ENCODE results near the gene UNC13A.
"Not testable (repeated sequence)": the region's sequence is repeated elsewhere in the genome, so short reads cannot be mapped to it uniquely, and the experiment has no call there.

The UNC13A gene

DNA sequence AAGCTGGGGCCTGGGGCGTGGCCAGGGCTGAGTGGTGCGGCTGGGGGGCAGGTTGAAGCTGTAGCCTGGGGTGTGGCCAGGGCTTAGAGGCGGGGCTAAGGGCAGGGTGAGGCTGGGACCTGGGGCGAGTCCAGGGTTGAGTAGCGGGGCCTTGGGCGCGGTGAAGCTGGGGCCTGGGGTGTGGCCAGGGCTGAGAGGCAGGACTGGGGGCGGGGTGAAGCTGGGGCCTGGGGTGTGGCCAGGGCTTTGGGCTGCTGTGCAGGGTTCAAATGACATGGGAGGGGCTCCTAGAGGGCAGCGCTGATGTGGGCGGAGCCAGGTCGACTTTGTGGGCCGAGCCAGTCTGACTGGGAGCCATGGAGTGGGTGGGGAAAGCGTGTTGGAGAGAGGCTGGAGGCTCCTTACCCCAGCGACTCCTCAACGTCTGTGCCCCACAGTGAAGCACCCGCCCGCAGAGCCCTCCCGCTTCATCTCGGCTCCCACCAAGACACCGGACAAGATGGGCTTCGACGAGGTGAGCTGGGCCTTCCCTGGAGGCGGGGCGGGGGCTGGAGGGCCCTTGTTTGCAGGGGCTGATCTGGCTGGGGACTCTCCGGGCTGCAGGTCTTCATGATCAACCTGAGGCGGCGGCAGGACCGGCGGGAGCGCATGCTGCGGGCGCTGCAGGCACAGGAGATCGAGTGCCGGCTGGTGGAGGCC is 111.2 kb downstream of the UNC13A start:
- in situ Hi-C loops (cut with MboI; ENCODE audit: low sequenced_read_pairs): no loop called here

DNA sequence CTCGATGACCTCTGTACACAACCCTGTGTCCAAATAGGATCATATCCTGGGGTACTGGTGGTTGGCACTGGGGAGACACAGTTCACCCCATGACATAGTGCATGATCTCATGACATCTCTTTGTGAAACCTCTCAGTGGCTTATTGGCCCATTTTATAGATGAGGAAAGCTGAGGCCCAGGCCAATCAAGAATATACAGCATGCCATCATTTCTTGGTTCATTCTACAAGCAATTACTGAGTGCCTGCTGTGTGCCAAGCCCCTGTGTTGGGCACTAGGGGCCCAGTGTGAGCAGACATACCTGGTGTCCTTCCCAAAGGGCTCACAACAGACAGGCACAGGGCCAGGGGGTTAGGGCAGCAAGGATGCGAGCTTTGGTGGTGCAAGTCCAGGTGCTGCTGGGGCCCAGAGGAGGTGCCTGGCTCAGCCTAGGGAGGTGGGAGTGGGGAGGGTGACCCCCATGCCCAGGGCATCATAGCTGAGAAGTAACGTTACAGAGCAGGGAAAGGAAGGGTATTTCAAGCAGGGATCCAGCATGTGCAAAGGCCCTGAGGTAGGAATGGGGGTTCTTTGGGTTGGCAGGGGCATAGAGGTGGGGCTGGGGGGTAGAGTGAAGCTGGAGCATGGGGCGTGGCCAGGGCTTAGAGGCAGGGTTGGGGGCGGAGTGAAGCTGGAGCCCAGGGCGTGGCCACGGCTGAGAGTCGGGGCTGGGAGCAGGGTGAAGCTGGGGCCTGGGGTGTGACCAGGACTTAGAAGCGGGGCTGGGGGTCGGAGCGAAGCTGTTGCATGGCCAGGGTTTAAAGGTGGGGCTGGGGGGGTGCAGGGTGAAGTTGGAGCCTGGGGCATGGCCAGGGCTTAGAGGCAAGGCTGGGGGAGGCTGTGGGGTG is 112.0 kb downstream of the UNC13A start:
- in situ Hi-C loops (cut with MboI; ENCODE audit: low sequenced_read_pairs): no loop called here

DNA sequence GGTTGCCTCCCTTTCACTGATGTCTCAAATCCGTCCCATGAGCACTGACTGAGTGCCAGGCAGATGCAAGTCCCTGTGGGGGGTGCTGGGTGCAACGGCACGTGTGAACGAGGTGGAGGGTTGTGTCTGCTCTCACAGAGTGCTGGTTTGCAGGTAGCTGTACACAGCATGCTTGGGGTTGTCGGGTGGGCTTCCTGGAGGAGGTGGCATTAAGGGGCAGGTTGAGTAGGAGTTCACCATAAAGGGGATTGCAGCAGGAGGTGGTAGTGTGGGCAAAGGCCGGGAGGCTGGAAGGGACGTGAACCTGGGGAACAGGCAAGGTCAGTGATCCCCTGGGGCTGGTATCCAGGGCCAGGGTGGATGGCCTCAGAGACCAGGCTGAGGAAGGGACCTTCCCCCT is 115.5 kb downstream of the UNC13A start:
- in situ Hi-C loops (cut with MboI; ENCODE audit: low sequenced_read_pairs): no loop called here

DNA sequence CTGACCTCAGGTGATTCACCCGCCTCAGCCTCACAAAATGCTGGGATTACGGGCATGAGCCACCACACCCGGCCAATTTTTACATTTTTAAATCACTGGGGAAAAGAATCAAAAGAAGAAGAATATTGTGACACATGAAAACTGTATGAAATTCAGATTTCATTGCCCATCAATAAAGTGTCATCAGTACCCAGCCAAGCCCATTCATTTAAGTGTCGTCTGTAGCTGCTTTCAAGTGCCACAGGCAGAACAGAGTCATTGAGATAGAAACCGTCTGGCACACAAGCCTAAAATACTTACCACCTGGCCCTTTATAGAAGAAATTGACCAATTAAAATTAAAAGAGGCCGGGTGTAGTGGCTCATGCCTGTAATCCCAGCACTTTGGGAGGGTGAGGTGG is 117.4 kb downstream of the UNC13A start:
- in situ Hi-C loops (cut with MboI; ENCODE audit: low sequenced_read_pairs): no loop called here

DNA sequence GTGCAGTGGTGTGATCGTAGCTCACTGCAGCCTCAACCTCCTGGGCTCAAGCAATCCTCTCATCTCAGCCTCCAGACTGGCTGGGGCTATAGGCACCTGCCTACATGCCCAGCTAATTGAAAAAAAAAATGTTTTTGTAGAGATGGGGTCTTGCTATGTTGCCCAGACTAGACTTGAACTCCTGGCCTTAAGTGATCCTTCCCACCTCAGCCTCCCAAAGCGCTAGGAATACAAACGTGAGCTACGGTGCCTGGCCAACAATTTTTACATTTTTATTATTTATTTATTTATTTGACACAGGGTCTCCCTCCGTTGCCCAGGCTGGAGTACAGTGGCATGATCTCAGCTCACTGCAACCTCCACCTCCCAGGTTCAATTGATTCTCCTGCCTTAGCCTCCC is 117.9 kb downstream of the UNC13A start:
- in situ Hi-C loops (cut with MboI; ENCODE audit: low sequenced_read_pairs): not testable (repeated sequence)

DNA sequence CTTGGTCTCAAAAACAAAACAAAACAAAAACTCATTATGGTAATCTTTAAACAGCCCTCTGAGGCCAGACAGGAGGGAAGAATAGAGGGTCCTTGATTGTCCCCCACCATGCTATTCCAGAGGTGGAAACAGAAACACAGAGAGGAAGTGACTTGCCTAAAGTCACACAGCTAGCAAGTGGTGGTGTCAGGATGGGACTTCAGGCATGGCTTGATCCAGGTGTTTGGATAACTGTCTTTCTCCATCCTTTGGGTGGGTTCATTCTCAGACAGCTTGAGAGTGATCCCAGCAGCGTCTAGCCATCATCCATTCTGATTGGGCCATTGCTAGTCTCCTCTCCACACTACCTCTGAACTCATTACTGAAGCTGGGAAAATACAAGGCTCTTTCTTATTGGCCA is 120.2 kb downstream of the UNC13A start:
- in situ Hi-C loops (cut with MboI; ENCODE audit: low sequenced_read_pairs): no loop called here

DNA sequence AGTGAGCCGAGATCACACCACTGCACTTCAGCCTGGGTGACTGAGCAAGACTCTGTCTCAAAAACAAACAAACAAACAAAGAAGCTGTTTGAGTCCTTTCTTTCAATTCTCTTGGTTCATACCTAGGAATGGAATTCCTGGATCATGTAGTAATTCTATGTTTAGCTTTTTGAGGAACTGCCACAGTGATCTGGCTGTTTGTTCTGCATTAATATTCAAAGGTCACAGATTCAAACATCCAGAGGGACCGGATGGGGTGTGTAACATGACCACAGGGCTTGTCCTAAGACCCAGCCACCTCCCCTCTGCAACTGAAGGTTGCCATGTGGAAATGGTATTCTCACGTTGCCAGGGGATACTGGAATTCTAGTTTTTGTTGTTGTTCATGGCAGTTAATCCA is 122.5 kb downstream of the UNC13A start:
- in situ Hi-C loops (cut with MboI; ENCODE audit: low sequenced_read_pairs): no loop called here

DNA sequence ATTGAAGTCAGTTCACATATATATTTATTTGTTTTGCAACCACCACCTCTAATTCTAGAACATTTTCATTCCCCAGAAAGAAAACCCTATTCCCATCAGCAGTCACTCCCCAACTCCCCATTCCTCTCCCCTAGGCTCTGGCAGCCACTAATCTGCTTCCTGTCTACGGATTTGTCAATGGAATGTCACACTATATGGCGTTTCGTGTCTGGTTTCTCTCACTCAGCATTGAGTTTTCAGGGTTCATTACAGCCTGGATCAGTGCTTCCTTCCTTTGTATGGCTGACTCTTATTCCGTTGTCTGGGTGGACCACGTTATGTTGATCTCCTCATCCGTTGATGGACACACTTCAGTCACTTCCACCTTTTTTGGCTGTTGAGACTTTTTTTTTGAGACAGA is 123.4 kb downstream of the UNC13A start:
- in situ Hi-C loops (cut with MboI; ENCODE audit: low sequenced_read_pairs): no loop called here

DNA sequence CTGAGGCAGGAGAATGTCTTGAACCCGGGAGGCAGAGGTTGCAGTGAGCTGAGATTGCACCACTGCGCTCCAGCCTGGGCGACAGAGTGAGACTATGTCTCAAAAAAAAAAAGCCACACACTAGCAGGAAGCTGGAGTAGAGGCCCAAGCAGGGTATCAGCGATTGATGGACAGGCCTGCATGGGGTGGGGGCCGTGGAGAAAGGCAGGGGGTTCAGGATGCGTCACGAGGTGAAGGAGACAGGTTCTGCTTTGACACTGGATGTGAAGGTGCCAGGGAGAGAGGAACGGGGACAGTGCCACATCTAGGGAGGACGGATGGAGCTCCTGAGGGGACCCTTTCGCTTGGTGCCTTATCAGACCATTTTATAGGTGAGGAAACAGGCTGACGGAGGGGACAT is 125.6 kb downstream of the UNC13A start:
- in situ Hi-C loops (cut with MboI; ENCODE audit: low sequenced_read_pairs): no loop called here

DNA sequence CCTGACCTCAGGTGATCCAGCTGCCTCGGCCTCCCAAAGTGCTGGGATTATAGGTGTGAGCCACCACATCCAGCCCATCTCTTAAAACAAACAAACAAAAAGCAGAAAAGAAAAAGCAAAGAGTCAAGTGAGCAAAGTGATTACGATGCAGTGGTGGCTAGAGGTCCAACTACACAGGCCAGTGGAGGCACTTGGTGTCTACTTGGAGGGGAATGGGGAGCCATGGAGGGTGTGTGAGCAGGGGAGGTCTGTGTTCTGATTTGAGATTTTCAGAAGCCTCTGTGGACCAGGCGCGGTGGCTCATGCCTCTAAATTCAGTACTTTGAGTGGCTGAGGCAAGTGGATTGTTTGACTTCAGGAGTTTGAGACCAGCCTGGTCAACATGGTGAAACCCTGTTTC is 126.1 kb downstream of the UNC13A start:
- in situ Hi-C loops (cut with MboI; ENCODE audit: low sequenced_read_pairs): no loop called here

DNA sequence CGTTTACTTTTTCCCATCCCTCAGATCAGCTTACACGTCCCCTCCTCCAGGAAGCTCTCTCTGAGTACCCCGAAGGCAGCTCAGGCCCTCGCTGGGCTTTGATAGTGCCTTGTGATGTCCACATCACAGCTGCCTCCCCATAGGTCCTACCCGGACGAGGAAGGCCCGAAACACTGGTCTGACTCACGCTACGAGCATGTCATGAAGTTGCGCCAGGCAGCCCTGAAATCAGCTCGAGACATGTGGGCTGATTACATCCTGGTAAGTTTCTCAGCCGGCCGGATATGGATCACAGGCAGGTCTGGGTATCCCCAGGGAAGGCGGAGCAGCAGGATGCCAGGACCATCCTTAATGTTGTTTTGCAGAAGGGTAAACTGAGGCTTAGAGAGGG is 128.0 kb downstream of the UNC13A start:
- in situ Hi-C loops (cut with MboI; ENCODE audit: low sequenced_read_pairs): no loop called here

DNA sequence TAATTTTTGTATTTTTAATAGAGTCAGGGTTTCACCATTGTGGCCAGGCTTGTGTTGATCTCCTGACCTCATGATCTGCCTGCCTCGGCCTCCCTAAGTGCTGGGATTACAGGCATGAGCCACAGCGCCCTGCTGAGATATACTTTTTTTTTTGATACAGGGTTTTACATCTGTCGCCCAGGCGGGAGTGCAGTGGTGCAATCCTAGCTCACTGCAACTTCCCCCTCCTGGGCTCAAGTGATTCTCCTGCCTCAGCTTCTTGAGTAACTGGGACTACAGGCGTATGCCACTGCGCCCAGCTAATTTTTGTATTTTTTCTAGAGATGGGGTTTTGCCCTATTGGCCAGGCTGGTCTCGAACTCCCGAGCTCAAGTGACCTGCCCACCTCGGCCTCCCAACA is 130.7 kb downstream of the UNC13A start:
- in situ Hi-C loops (cut with MboI; ENCODE audit: low sequenced_read_pairs): no loop called here

DNA sequence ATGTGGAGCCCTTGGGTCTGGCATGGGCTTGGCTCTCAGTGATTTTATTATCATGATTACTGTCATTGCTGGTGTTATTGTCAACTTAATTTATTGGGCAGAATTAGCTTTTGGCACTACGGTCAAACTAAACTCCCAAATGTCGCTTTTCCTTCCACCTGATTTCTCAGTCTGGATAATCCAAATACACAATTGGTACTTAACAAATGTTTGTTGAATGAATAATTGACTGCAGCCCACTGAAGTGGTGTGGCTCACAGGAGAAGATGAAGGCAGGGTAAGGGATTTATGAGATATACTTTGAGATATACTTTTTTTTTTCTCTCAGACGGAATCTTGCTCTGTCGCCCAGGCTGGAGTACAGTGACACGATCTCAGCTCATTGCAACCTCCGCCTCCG is 131.2 kb downstream of the UNC13A start:
- in situ Hi-C loops (cut with MboI; ENCODE audit: low sequenced_read_pairs): no loop called here

DNA sequence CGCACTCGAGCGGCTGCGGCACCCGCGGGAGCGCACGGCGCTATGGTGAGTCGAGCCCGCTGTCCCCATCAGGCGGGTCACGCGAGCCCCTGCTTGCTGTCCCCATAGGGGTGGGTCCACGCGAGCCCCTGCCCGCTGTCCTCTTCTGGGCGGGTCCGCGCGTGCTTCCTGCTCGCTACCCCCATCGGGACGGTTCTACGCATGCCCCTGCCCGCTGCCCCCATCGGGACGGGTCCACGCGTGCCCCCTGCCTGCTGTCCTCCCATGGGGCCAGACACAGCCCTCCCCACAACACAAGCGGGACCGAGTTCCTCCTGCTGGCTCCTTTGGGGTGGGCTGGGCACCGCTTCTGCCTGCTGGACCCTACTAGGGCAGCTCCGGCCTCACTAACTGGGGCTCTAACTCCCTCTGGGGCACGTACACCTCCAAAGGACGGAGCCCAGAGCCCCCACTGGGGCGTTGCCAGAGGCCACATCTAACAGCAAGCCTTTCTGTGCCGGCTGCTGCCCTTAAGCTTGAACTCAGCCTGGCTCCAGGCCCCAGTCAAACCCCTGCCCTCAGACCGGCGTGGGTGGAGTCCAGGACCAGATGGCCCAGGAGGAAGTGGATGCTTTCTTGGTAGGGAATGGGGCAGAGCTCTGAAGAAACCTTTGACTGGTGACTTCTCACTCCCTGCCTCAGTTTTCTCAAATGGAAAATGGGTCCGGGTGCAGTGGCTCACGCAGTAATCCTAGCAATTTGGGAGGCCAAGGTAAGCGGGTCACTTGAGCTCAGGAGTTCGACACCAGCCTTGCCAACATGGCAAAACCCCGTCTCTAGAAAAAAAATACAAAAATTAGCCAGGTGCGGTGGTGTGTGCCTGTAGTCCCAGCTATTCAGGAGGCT is 132.0 kb downstream of the UNC13A start:
- in situ Hi-C loops (cut with MboI; ENCODE audit: low sequenced_read_pairs): no loop called here

DNA sequence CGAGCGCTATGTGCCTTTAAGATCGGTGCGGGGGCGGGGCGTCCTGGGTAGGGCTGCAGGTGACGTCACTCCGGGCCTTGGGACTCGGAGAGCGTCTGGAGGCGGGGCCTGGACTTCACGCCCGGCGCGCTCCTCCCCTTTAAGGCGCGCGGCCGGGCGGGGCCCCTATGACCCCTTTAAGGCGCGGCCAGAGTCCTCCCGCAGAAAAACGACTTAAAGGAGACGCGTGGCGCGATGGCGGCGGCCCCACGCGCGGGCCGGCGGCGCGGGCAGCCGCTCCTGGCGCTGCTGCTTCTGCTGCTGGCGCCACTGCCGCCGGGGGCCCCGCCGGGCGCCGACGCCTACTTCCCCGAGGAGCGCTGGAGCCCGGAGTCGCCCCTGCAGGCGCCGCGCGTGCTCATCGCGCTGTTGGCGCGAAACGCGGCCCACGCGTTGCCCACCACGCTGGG is 132.7 kb downstream of the UNC13A start, which contains the start of gene COLGALT1:
COLGALT1 (plus strand) TSS at position 170 of the 449 bp plus-strand sequence; CDS start at position 235, 65 bp downstream.
- in situ Hi-C loops (cut with MboI; ENCODE audit: low sequenced_read_pairs): no loop called here

DNA sequence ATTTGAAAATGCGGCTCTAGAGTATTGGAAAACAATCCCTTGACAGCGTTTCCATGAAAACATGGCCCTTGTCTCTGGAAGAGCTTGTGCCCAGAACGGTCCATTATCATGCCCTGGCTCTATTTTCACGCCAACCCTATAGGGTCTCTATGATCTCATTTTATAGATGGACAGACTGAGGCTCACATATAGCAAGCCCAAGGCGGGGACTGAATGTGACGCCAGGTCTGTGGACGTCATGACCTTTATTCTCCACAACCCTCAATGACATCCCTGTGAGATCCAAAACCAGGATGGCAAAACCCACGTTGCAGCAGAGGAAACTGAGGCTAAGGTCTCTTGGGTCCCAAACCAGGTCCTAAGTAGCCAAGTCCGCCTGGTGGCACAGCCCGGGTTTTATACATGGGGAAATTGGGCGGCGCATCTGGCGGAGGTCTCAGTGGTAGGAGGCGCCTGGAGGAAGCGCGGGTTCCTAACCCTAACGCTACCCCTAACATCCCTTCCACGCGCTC is 133.1 kb downstream of the UNC13A start:
- in situ Hi-C loops (cut with MboI; ENCODE audit: low sequenced_read_pairs): no loop called here

DNA sequence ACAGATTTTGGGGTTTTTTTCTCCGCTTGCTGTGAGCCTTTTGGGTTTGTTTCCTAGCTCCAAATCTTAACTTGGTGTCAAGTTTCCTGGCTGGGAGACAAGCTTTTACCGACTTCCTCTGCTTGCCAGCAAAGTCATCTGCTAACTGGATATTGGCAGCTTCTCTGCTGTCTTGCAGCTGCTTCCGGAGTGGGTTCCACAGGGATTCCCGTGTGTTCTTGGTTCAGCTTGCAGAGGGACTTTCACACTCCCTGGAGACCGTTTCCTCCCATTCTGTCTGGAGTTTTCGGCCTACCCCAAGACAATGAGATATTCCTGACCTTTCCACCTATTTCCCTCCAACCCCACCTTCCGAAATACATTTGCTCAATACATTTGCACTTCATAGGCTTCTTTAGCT is 134.9 kb downstream of the UNC13A start:
- in situ Hi-C loops (cut with MboI; ENCODE audit: low sequenced_read_pairs): no loop called here

DNA sequence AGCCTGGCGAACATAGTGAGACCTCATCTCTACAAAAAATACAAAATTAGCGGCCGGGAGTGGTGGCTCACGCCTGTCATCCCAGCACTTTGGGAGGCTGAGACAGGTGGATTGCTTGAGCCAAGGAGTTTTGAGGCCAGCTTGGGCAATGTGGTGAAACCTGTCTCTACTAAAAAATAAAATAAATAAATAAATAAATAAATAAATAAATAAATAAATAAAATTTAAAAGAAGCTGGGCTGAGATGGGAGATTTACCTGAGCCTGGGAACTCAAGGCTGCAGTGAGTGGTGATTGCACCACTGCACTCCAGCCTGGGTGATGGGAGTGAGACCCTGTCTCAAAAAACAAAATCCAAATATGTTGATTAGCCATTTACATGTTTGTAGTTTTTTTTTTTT is 135.4 kb downstream of the UNC13A start:
- in situ Hi-C loops (cut with MboI; ENCODE audit: low sequenced_read_pairs): not testable (repeated sequence)
